NCI-H2196 treated with DMSO at 0.1 percent for 48 hours (cell line): ENCODE results near the gene TCIRG1.
A peak's percentile ranks its signal among the peaks of the same experiment; 100 is the strongest.

ENCODE experiments used
- DNase-seq: peaks from one replicate; lab custom pipeline; 2025; ENCODE audit not compliant: unreplicated experiment; lab: John Stamatoyannopoulos, UW

TCIRG1 gene

GRCh38 chr11:68037411-68038225, 1.2 kb upstream of the TCIRG1 start:
- no peak for DNase-seq

DNA sequence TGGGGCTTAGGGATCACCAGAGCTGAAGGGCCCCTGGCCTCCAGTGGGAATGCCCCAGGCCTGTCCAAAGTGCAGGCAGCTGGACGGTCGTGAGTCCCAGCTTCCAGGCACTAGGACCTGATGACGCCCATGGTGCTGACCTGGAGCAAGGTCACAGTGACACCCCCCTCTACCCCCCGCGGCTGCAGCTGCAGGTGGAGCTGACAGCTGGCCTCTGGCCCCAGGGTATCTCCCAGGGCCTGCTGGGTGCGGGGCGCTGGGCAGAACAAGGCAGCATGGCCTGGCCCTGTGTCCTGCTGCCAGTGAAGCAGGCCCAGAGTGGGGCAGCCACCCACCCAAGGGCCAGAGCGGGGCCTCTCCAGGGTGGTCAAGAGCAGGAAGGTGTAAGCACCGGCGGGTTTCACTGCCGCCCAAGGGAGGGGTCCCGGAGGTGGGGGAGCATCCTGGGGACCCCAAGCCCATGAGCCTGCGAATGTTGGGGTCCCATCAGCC, 553 bp upstream of the TCIRG1 start:
- peak; percentile 6 for DNase-seq

GRCh38 chr11:68039526-68040086, 781 bp downstream of the TCIRG1 start:
- DNase-seq = no peak

- DNase-seq = no peak
Measured at GRCh38 chr11:68040101-68040956, 1.5 kb downstream of the TCIRG1 start.

GRCh38 chr11:68040957-68041591, 2.2 kb downstream of the TCIRG1 start:
- DNase-seq = no peak

GRCh38 chr11:68041617-68042218, 2.9 kb downstream of the TCIRG1 start:
- no peak for DNase-seq

GRCh38 chr11:68042219-68043028, 3.6 kb downstream of the TCIRG1 start:
- DNase-seq = no peak

DNA sequence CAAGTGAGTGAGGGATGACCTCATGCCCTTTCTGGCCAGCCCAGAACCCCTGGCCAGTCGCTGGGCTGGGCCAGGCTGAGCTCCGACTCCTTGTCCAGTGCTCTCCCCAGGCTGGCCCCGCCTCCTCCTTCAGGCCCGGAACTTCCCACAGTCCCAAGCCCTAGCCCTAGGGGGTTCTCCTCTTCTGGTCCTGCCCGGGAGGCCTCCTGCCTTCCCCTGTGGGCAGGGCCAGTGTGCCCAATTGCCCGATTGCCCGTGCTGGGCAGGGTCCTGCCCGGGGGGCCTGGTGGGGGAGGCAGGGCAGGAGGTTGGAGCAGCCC, 4.2 kb downstream of the TCIRG1 start:
- no peak for DNase-seq

DNA sequence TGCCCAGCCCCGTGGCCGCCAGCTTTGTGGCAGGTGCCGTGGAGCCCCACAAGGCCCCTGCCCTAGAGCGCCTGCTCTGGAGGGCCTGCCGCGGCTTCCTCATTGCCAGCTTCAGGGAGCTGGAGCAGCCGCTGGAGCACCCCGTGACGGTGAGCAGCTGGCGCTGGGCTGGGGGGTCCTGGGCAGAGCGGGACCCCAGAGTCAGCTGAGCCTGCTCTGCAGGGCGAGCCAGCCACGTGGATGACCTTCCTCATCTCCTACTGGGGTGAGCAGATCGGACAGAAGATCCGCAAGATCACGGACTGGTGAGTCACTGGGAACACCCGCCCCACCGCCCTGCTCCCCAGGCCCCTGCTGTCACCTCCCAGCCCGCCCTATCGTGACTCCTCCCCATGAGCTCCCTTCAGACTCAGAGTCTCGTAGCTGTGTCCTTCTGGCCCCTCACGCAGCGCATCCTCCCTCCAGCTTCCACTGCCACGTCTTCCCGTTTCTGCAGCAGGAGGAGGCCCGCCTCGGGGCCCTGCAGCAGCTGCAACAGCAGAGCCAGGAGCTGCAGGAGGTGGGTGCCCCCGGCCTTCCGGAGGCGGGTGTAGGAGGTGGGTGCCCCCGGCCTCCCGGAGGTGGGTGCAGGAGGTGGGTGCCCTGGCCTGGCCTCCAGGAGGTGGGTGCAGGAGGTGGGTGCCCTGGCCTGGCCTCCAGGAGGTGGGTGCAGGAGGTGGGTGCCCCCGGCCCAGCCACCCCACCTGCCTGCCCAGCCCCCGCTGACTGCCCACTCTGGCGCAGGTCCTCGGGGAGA, 4.7 kb downstream of the TCIRG1 start:
- DNase-seq = no peak

DNA sequence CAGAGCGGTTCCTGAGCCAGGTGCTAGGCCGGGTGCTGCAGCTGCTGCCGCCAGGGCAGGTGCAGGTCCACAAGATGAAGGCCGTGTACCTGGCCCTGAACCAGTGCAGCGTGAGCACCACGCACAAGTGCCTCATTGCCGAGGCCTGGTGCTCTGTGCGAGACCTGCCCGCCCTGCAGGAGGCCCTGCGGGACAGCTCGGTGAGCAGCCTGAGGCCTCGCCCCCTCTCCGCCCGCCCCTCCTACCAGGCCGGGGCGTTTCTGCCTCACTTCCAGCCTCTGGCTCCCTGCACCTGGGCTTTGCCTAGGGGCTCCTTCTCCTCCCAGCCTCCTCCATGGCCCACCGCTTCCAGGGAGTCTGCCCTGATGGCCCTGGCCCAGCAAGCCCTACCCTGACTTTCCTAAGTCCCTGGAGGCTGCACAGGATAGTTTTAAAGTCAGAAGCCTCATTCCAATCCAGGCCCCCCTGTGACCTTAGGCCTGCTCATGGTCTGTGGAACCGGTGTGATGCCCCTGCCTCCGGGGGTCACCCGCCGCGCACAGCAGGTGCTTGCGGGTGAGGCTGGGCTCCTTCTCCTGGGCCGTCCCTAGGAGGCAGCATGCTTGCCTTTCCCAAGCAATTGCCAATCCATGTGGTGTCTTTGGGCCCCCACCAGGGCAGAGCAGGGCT, 5.5 kb downstream of the TCIRG1 start:
- DNase-seq = peak; percentile 12

- DNase-seq = no peak
Measured at GRCh38 chr11:68044898-68045351, 6.1 kb downstream of the TCIRG1 start.

- no peak for DNase-seq
Measured at GRCh38 chr11:68047437-68048290, 8.8 kb downstream of the TCIRG1 start.

DNA sequence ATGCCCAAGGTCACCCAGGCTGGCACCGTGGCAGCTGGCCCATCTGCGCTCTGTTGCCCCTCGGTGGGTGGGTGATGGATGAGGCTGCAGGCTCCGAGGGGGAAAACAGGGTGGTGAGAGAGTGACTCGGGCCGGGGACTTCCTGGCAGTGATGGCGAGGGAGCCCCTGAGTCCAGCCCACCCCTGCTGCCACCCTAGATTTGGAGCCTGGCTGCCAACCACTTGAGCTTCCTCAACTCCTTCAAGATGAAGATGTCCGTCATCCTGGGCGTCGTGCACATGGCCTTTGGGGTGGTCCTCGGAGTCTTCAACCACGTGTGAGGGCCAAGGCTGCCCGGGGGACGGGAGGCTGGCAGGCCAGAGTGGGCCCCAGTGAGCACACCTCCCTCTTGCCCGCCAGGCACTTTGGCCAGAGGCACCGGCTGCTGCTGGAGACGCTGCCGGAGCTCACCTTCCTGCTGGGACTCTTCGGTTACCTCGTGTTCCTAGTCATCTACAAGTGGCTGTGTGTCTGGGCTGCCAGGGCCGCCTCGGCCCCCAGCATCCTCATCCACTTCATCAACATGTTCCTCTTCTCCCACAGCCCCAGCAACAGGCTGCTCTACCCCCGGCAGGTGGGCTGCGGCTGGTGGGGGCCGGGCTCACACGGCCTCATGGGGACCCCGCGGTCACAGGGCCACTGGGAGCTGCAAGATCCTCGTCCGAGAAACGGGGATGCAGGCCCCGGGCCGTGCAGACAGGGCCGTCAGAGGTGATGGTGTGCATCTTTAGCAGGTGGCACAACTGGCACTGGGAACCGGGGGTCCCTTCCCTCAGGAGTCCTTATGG, 10.1 kb downstream of the TCIRG1 start:
- DNase-seq = no peak

- DNase-seq = no peak
Measured at GRCh38 chr11:68049509-68050370, 10.9 kb downstream of the TCIRG1 start.

GRCh38 chr11:68050371-68050841, 11.6 kb downstream of the TCIRG1 start:
- DNase-seq = no peak
